GM21717 (cell line): ENCODE measurements around the gene ATG7.
"Not testable (repeated sequence)": the region's sequence is repeated elsewhere in the genome, so short reads cannot be mapped to it uniquely, and the experiment has no call there.

Source experiments
- ATAC-seq: cut with Tn5 transposase; IDR thresholded peaks from one replicate; pipeline ENCODE4 v1.9.1; 2021; ENCODE audit warnings: mild to moderate bottlenecking, moderate library complexity; ENCODE audit not compliant: unreplicated experiment

Gene ATG7

GRCh38 chr3:11291808-11292207 is 19.6 kb downstream of the ATG7 start:
- no peak for ATAC-seq

DNA sequence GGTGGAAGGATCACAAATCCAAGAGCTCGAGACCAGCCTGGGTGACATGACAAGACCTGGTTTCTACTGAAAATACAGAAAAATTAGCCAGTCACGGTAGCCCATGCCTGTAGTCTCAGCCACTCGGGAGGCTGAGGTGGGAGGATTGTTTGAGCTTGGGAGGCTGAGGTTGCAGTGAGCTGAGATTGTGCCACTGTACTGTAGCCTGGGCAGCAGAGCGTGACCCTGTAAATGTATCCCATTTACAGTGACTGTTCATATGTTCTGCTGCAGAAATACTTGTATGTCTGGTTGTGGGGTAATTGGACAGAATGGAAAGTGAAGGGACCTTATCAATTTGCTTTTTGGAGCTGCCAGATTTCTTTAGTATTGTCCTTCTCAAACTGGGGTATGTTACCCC is 24.9 kb downstream of the ATG7 start:
- ATAC-seq = no peak

- peak; percentile 75 for ATAC-seq
These were observed 28.8 kb downstream of the ATG7 start for GRCh38 chr3:11300970-11301369.

DNA sequence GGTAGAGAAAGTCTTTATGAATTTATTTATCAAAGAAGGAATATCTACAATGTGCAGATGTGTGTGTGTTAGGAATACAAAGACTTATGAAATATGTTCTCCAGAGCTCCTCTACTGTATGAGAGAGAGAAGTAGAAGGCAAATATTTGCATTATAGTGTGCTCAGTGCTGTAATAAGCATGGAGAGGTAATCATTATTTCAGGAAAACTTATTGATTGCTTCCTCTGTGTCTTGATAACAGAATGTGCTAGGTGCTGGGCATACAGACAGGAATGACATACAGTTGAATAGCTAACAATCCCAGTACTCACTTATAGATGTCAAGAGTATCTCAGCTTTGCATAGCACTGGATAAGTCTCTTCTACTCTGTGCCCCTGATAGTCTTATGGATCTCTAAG is 30.2 kb downstream of the ATG7 start:
- no peak for ATAC-seq

GRCh38 chr3:11304175-11304574 is 32.0 kb downstream of the ATG7 start:
- ATAC-seq = no peak

DNA sequence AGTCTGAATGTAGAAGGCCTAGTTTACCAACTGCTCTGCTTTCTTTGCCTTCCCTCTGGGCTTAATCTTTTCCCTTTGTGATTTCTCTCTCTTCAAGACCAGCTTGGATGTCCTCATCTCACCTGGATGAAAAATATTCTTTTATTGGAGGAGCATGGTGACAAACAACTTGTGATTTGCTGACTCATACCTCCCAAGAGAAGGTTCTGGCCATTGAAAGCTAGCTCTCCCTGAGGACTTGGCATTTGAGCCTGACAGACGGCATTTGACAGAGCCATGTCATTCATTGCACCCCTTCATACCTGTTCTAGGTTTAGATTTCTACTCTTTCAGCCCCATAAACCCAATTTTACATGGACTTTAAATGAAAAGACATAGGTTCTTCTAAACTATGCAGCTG is 33.3 kb downstream of the ATG7 start:
- no peak for ATAC-seq

DNA sequence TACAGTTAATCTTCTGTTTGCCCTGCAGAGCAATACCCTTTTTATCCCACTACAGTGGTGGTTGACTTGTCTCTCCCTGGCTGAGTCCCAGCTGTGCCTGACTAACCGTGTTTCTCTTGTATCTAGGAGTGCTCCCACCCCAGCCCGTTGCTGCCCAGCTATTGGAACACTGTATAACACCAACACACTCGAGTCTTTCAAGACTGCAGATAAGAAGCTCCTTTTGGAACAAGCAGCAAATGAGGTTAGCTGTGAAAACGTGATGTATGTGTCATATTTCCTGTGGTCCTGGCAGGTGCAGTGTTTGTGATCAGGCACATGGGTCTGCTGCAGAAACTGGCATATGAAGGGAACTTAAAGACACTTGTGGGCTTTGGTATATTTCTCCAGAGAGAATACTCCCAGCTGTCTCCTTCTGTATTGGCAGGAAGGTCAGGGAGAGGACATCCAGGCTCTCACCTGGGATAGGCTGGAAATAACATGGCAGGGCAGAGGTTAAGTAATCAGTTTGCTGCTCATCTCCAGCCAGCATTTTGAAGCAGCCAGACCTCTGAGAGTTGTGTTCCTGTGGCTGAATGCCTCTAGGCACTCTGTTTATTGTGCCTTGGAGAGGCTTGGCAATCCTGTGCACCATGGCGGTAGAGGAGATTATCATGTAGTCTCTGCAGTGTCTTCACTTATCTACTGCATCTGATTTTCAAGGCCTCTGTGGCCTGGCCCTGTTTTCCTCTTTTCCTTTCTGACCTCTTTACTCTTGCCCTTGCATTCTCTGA is 34.8 kb downstream of the ATG7 start:
- no peak for ATAC-seq

DNA sequence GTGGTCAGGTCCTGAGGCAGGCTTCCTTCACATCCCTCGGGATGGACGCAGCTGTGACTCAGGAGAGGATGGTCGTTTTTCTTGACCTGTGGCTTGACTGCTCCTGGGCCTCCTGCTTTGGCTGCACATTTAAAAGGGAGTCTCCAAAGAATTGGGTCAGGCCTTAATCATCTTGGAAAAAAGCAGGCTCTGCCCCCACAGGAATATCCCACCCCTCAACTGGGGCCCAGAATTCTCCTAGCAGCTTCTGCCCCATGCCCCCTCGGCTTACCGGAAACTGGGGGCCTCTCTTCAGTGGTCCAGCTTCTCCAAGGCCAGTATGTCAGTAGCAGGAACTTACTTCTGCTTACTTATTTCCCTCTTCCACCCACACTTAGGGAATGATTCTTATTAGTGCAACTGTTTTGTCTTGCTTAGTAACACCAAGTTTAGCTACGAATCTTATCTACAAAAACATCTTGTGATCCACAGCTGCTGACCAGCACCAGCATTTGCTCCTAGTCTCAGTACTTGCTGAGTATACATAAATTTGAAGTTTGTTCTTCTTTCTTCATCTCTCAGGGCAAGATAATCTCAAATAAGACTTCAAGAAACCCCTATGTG is 35.7 kb downstream of the ATG7 start:
- no peak for ATAC-seq

DNA sequence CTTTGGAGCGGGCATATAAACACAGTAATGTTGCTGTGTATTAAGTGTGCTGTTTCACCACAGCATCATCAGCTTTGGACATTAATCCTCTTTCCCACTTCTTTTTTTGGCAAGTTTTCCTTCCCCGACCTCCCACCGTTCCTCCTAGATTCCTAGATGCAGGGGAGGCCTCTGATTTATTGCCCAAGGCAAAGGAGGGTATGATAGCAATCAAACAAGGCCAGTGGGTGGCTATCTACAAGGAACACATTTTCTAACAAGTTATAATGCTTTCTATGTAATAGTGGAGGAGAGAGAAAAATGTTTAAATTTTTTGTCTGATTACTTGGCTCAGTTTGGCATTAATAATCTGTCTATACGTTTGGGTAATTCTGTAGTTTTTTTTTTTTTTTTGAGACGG is 38.1 kb downstream of the ATG7 start:
- ATAC-seq = no peak

- no peak for ATAC-seq
These were observed 40.0 kb downstream of the ATG7 start for GRCh38 chr3:11312166-11312565.

GRCh38 chr3:11317300-11317699 is 45.1 kb downstream of the ATG7 start:
- ATAC-seq = no peak

GRCh38 chr3:11322931-11323330 is 50.7 kb downstream of the ATG7 start:
- no peak for ATAC-seq

DNA sequence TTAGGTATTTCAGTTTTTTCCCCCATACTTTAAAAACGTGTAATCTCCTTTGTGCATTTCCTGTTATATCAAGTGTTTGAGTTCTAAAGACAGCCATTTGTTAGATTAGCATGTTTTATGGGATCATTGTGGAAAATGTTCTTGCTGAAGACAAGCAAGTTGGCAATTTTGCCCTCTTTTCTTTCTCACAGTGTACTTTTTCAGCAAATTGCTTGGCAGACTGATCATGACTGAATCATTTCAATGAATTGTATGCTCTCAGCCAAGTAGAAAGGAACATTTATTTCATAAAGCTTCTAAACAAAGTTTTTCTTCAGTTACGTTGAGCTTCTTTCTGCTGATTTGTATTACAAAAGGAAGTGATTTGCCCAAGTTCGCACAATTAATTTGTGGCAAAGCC is 51.6 kb downstream of the ATG7 start:
- ATAC-seq = no peak

- ATAC-seq = no peak
These were observed 55.4 kb downstream of the ATG7 start for GRCh38 chr3:11327619-11328018.

DNA sequence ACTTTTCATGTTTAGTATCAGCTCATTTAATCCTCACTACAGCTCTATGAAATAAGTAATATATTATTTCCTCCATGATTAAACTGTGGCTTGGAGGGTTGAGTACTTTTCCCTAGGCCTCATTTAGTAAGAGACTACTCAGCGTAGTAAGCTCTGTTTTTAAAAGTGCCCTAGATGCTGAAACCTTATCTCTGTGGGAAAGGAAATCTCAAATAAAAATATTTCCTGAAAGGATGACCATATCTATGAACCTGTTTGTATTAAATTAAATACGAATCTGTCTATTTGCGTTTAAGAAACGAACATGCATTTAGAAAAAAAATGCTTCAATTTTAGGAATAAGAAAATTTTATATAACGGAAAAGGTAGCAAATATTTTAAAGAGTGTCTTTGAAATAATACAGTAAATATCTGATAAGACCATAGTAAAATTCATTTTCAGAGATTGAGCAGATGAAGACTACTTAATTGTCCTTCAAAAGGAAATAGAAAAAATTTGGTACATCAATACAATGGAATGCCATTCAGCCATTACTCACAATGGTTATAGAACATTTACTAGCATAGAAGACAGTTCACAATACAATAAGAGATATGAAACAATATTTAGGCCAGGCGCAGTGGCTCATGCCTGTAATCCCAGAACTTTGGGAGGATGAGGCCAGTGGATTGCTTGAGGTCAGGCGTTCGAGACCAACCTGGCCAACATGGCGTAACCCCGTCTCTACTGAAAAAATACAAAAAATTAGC is 56.2 kb downstream of the ATG7 start:
- ATAC-seq = no peak

GRCh38 chr3:11329777-11330176 is 57.6 kb downstream of the ATG7 start:
- ATAC-seq = no peak

DNA sequence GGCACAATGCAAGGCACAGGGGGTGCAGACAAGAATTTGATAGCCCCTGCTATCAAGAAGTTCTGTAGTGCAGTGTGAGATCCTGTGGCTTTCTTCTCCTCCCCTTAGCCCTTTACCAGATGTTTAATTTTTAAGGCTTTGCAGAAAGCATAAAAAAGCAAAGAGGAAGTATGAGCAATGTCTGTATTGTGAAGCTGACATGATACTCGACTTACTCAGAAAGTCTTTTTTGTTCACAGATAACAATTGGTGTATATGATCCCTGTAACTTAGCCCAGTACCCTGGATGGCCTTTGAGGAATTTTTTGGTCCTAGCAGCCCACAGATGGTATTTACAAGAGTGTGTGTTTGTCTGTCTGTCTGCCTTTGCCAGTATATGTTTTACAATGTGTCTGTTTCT is 58.9 kb downstream of the ATG7 start:
- no peak for ATAC-seq

- ATAC-seq = no peak
These were observed 62.9 kb downstream of the ATG7 start for GRCh38 chr3:11335056-11335608.

DNA sequence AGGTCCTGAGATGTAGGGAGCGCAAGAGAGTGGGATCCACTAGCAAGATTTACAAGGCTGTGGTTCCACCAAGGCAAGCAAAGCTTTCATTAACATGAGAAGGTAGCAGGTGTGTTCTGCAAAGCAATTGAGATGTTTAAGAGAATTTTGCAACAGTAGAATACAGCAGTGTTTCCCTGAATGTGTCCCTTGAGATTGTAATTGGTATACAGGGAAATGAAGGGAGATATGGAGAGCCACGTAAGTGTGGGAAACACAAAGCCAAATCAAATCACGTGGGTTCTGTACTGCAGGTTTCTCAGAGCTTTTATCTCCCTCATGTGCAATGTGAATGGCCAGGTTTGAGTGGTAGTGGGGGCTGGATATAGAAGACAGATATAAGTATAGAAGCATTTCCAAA is 67.3 kb downstream of the ATG7 start:
- ATAC-seq = no peak

DNA sequence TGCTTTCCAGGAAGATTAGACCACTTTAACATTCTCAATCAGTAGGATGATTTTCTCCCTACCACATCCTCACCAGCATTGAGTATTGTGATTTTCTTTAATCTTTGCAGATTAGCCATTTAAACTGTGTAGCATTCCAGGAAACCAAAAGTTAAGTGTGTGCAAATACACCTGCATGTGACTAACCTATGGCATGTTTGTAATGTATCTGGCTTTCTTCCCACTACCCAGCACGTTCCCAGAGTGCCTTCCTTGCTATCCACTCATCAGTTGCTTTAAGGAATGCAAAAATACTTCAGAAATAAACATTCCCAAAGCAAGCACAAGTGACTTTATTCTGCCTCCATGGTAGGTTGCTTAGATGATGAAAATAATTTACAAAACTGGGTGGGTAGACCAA is 74.2 kb downstream of the ATG7 start:
- ATAC-seq = no peak

- not testable (repeated sequence) for ATAC-seq
These were observed 76.7 kb downstream of the ATG7 start for GRCh38 chr3:11348877-11349276.

DNA sequence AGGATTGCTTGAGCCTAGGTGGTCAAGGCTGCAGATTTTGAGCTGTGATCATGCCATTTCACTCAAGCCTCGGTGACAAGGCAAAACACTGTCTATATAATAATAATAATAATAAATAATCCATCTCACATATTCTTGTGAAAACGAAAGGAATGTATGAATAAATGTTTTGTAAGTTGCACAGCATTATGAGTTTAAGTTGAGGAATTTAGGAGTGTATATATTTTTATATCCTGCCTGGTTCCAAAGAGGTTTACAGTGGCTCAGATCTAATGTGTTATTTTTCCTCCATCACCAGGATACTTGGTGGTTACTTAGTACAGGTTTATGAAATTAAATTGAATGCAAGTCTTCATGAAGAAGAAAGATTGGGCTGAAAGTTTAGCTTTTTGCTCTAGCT is 77.2 kb downstream of the ATG7 start:
- ATAC-seq = no peak
